Stimulated activated CD4-positive, alpha-beta T cell treated with anti-CD3 and anti-CD28 coated beads, Interleukin-4, amount 100 ng/mL, for 1 hour (primary cell): Measurements from ENCODE around the gene CCNYL1.
A peak's percentile ranks its signal among the peaks of the same experiment; 100 is the strongest.

Source experiments
- DNase-seq: peaks from one replicate; pipeline ENCODE4 v3.0.0-alpha.2; 2020

Gene CCNYL1

DNA sequence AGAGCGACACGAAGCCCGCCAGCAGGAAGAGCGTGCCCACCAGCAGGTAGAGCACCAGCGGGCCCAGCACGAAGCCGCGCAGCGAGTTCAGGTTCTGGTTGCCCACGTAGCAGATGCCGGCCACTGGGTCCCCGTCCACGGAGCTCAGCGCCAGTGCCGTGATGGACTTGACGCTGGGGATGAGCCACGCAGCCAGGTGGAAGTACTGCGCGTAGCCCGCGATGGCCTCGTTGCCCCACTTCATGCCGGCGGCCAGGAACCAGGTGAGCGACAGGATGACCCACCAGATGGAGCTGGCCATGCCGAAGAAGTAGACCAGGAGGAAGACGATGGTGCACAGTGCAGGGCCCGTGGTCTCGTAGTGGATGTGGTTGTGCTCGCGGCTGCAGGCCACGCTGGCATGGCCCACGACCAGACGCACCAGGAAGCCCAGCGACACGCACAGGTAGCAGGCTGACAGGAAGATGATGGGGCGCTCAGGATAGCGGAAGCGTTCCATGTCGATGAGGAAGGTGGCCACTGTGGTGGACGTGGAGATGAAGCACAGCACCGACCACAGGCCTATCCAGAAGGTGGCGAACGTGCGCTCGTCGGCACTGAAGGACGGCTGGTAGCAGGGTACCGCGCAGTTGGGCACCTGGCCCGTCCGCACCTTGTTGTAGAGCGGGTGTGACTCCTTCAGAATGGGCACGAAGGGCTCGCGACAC lies 56.2 kb downstream of the CCNYL1 start:
- peak; percentile 13 for DNase-seq

DNA sequence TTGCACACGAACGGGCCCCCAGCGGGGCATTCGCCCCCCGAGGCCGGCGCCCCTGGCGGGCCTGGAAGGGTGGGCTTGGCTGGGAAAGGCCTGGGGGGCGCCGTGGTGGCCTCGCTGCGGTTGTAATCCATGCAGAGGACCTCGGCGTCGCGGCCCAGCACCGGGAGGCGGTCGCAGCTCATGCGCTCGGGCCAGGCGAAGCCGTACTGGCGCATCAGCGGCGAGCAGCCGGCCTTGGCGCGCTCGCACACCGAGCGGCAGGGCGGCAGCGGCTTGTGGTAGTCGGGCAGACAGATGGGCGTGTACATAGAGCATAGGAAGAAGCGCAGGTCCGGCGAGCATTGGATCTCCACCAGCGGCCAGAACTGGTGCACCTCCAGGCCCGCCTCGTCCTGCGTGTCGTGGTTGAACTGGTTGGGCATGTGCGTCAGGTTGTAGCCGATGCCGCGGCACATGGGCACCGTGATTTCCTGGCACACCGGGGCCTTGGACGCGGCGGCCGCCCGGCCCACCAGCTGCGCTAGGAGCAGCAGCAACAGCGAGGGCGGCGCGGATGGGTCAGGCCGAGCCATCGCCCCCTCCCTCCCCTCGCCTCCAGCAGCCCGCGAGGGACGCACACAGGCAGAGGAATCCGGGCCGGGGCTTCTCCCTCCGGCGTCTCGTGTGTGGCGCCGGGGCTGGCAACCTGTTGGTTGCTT lies 56.9 kb downstream of the CCNYL1 start:
- peak; percentile 27 for DNase-seq

DNA sequence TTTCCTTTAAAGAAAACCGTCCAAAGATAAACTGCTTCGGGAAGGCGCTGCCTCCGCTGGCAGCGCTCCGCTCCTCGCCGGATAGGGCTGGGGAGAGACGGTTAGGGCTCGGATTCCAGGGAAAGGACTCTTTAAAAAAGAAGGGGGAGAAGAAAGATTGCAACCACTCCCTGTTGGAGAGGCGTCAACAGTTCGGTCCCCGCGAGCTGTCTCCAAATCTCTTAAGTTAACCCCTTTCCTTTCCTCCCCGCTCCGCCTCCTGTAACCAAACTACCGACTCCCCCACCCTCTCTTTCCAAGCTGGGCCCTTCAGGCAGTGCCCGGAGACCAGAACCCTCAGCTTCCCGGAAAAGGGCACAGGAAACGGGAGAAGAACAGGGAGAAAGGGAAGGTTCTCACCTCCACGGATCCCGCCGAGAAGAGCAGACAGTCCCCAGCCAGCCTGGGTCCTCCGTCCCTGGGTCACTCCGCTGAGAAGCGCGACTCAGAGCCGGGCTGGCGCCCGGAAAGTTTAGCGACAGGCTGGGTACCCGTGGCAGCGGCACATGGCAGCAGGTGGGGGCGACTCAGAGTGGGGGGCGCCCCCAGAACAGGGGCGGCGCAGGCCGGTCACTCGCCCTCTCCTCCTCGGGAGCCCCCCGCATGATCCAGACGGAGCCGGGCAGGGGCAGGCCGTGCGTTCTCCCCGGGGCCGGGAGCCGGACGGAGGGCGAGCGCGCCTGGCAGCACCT lies 57.6 kb downstream of the CCNYL1 start:
- DNase-seq = peak; percentile 26

DNA sequence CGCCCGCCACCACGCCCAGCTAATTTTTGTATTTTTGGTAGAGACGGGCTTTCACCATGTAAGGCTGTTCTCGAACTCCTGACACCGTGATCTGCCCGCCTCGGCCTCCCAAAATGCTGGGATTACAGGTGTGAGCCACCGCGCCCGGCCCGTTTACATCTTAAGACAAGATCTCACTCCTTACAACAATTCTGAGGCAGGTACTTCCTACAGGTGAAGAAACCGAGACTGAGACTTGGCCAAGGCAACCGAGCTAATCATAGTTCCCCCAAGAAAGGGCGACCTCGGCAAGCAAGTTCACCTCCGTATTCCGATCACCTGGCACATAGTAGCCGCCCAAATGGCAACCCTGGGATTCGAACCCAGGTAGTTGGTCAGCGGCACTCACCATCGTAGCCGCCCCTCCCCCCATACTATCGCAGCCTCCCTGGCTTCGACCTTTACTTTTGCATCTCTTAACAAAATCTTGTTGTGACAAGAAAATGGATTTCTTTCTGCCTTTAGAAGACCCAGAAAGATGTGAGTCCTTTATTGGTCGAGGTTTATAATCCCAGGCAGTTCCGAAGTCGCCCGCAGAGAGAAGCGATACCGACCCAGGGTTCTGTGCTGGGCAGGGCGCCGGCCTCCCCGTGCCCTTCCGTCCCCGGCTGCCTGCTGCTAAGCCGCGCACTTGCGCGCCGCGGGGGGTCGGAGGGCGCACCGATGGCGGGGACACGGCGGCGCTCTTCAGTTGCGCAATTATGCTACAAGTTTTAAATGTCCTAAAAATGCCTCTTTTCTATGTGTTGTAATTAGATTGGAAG lies 59.4 kb downstream of the CCNYL1 start:
- DNase-seq = no peak

DNA sequence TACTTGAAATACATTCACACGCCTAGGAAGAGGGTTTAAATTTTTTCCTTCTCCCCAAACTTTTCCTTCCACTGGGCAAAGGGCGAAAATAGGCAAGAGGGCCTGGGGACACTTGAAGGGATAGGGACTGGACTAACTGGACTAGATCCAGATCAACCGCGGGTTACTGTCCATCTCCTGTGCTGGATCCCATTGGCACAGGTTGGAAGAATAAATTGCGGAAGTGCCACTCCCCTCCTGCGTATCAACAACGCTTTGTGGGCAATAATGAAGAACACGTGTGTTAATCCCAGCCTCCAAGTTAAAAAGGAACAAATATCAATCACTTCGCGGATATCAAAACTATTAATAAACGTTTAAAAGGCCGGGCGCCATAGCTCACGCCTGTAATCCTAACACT lies 60.0 kb downstream of the CCNYL1 start:
- no peak for DNase-seq

DNA sequence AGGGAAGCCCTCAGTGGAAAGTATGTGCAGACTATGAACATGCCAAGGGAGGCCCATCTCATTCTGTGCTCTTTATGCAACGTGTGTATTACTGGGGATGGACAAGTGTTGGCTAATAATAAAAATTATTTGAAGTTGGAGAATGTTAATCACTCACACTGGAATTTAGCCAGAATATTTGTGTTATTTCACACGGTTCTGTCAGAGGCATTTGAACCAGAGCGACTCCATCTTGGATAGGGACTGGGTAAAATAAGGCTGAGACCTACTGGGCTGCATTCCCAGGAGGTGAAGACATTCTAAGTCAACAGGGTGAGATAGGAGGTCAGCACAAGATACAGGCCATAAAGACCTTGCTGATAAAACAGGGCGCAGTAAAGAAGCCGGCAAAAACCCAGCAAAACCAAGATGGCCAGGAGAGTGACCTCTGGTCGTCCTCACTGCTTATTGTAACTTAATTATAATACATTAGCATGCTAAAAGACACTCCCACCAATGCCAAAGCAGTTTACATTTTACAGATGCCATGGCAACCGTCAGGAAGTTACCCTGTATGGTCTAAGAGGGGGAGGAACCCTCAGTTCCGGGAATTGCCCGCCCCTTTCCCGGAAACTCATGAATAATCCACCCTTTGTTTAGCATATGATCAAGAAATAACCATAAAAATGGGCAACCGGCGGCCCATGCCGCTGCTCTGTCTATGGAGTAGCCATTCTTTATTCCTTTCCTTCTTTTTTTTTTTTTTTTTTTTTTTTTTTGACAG lies 60.8 kb downstream of the CCNYL1 start:
- peak; percentile 43 for DNase-seq

DNA sequence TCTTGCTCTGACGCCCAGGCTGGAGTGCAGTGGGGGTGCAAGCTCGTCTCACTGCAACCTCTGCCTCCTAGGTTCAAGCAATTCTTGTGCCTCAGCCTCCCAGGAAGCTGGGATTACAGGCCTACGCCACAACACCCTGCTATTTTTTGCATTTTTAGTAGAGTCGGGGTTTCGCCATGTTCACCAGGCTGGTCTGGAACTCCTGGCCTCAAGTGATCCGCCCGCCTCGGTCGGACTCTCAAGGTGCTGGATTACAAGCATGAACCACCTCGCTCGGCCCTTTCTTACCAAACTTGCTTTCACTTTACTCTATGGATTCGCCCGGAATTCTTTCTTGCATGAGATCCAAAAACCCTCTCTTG lies 61.4 kb downstream of the CCNYL1 start:
- DNase-seq = no peak

DNA sequence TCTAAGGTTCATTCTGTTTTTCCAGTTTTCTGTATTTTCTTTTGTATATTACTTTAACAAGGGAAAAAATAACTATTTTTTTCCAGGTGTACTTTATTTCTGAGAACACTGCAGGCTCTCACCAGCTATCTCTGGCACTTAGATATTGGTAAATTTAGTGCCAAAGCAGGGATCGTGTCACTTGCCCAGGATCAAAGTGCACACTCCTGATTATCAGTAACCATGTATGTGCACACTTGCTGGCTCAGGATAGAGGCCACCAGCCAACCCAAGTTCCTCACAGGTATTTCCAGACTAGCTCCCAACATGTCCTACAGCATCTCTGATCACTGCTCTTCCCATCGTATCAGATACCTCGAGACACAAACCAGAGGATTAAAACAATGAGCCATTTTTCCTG lies 64.0 kb downstream of the CCNYL1 start:
- DNase-seq = no peak

DNA sequence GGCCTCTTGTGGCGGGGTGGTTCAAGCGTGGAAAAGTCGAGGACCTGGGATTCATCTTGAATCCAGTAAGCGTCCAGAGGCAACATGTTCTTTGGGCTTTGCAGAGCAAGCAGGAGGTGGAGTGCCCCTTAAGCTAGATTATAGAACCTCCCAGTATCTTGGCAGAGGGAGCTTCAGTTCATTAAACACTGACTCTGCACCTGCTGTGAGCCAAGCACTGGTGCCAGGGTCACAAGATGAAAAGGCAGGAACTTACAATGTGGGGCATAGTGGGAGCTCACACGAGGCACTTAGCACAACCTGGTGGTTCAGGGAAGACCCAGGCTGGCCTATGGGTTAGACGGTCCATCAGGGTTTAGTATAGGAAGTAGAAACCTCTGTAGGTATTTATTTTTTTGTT lies 65.7 kb downstream of the CCNYL1 start:
- DNase-seq = no peak

DNA sequence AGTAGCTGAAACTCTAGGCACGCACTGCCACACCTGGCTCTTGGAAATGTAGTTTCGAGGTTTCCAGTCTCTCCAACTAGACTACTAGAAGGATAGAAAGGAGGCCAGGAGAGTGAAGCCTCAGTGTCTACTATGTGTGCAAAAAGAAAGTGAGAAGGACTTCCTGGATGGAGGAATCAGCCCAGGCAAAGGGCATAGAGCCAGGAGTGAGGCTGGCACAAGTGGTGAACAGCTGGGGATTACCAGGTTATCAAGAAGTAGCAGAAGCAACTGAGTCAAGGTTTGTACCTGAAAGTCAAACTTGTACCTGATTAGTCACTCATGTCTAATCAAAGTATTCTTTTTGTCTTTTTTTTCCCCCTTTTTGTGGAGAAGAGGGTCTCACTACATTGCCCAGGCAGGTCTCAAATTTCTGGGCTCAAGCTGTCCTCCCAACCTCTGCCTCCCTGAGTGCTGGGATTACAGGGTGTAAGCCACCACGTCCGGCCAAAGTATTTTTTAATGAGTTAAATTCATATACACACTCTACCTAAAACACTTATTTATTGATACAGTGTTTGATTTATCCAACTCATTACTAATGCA lies 67.0 kb downstream of the CCNYL1 start:
- no peak for DNase-seq

DNA sequence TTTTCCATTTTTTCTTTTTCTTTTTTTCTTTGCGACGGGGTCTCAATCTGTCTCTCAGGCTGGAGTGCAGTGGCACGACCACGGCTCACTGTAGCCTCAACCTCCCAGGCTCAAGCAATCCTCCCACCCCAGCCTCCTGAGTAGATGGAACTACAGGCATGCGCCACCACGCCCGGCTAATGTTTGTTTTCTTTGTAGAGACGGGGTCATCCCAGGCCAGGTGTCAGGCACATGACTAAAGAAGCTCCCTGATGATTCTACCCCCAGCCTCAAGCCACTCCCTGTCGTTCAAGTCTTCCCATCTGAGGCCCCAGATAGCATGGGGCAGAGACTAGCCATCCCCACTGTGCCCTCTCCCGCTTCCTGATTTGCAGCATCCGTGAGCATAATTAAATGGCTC lies 68.1 kb downstream of the CCNYL1 start:
- no peak for DNase-seq

DNA sequence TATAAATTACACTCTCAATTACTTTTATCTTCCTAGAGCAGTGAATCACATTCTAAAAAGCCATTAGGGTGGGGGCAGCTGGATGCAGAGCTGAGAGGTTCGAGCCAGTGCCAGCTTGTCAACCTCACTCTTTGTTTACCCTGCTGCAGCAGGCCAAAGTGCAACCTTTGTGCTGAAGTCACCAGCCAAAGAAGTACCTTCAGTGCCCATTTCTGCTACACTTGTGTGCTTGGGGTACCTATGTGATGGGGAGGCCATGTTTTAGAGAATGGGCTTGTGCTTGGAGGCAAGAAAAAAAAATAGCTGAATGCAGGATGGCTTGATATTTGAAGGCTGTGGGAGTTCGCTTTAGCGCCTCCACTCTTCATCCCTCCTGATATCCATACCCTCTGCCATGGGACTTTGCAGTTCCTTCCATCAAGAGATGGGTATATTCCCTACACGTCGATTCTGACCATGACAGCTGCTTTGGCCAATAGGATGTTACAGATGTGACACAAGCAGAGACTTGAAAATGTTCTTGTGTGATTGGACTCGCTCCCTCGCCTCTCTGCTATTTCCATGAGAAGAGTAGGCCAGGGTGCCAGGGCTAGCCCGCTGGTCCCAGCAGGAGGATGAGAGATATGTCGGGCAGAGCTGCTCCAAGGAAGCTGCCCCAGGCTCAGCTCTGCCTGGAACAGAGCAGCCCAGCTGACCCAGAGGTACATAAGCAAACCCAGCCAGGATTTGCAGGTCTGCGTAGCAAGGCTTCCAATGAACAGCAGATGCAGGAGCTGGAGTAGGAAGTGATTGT lies 71.0 kb downstream of the CCNYL1 start:
- DNase-seq = no peak

DNA sequence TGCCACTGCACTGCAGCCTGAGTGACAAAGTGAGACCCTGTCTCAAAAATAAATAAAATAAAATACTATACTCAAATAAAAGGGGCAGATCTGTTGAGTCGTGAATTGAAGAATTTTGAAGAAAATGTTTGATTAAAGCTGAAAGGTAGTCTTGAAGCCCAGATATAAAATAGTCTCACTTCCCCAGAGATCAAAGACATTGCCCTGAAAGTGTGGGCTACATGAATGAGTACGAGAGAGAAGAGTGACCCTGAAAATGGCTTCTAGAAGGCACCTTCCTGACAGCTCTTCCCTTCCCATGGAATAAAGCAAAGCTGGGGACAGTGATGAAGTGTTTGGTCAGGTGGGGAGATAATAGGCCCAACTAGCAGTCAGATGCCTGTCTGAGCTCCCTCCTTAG lies 72.1 kb downstream of the CCNYL1 start:
- no peak for DNase-seq

DNA sequence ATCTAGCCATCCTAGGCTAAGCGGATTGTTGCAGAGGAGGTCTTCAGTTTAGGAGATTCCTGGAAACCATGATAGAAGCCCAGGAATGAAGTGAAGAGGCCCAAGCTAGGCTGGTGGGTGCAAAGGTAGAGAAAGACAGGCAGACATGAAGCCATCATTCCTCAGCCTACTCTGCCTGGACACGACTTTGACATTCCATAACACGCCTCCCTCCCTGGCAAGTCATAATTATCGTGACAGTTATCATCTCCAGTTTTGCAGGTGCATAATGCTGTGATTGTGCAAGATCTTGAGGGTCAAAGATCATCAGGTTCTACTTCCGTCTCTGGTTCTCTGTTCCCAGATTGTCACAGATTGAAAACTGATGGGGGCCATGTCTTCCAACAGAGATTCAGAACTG lies 73.5 kb downstream of the CCNYL1 start:
- no peak for DNase-seq

DNA sequence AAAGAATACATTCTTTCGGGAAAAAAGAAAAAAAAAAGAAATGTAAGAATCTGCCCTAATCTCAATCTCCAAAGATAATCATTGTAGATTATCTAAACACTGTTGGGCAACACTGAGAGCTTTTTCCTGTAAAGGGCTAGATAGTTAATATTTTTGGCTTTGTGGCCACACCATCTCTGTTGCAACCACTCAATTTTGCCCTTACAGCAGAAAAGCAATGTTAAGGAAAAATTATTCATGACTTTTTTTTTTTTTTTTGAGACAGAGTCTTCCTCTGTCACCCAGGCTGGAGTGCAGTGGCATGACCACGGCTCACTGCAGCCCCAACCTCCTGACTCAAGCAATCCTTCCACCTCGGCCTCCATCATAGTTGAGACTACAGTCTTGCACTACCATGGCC lies 75.6 kb downstream of the CCNYL1 start:
- no peak for DNase-seq

DNA sequence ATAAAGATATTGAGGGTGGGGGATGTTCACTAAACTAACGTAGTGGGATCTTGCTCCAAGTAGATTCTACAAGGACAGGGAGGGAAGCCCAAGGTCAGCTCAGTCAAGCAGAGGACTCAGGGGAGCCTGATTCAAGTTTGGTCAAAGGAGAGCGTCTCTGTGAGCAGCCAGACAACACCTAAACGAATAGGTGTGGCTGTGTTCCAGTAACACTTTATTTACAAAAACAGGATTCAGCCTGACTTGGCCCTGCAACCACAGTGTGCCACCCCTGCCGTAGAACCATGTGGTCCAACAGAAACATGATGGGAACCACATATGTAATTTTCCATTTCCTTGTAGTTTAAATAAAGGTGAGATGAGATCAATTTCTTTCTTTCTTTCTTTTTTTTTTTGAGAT lies 76.4 kb downstream of the CCNYL1 start:
- no peak for DNase-seq

DNA sequence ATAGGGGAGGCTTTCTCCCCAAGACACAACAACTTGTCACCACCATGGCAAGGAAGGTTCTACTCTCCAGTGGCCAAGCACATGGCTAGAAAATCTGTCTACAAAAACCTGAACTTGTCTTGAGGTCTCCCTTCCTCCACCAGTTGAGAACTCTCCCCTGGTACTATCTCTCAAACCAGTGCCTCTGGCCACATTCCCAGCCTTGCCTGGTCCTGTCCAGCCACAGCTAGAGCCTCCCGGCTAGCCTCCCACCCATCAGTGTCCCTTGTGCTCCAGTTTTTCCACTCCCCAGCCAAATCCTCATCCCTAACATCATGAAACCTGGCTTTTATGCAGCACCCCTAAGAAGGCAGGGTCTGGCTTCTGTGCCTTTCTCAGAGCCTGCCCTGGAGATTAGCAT lies 79.5 kb downstream of the CCNYL1 start:
- no peak for DNase-seq

DNA sequence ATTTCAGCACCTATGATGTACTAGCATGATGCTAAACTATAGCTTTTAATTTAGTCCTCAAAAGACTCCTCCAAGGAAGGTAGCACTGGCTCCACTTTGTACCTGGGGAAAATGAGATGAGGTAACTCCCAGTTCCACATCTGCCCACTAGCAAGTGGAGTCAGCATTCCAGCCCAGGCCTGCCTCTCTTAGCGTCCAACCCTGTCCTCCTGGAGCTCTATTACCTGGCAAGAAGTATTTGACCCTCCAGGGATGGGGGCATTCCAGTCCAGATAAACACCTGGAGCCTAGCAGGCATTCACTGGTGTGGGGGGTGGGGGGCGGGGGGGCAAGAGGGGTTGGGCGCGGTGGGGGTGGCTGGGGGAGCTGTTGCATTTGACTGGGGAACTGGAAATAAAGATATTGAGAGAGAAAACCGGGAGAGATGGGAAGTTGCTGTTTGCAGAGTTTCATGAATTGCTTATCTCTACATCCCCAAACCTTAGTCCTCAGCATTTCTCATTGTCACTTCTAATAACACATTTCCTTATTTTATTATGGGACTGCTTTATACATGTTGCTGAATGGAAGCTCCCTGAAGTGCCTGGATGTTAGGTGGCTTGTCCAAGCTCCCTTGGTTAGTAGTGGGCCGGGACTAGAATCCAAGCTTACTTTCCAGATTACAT lies 80.3 kb downstream of the CCNYL1 start:
- no peak for DNase-seq

DNA sequence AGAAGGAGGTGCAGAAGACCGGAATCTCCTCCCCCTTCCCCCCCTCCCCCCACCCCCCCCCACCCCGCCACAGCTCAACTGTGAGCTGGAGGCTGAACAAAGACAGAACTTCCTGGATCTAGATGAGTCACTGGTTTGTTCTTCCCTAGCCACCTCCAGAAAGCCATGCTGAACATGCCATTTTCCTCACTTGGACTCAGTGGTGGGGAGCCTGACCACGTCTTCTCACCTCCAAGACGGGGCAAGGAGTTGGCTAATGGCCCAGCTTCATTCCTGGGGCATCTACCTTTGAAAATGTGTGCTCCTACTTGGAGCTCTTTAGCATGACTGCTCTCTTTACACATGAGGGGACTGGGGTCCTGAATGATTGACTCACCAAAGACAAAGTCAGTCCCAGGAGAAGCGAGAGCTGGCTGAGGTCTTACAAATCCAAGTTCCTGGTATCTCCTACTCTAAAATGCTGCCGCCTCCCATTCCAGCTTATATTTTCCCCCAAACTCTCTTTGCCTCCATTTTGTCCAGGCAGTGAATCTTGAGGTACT lies 80.9 kb downstream of the CCNYL1 start:
- no peak for DNase-seq

DNA sequence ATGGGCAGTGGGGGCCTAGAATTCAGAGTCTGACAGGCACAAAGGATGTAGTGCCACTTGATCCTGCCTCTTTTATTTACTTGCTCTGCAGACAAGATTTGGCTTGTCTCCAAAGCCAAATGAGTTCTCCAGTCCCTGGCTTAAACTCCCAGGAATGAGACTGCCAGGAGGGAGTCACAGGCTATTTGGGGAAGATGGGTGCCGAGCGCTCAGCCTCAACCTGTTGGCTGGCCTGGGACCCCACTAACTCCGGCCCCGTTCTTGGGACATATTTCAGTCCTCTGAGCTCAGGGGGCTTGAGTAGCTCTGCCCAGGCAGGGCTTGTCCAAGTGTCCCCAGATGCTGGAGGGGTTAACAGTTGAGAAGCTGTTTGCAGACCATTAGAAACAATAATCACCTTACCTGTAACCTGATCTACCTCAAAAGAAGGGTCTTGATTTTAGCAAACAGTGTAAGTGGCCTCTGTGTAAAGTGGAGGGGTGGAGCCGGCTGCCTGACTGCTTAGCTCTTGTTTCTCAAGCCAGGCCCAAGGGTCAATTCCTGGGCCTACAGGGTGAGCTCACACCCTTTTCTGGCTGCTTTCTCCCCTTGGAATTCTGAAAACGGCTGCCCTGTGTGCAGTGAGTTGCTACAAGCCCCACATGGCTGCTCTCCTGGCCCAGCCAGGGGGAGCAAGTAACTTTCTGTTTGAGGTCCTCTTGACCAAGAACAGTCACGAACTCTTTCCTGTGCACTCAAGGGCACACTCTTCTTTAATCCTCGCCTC lies 85.3 kb downstream of the CCNYL1 start:
- no peak for DNase-seq
